HepG2 (cell line): Measurements from ENCODE around the gene DNAJB12. TPM values are rescaled to one million over a fixed set of nuclear protein-coding genes. Genes with fewer than 3 reads are reported as not detected.
A peak's percentile ranks its signal among the peaks of the same experiment; 100 is the strongest.
"Not testable (repeated sequence)": the region's sequence is repeated elsewhere in the genome, so short reads cannot be mapped to it uniquely, and the experiment has no call there.

Experiments
- ATAC-seq: fragments of 200-7000 bp; cut with Tn5 transposase; 3 replicates; pipeline ENCODE4 v1.9.1; 2020; ENCODE audit warnings: mild to moderate bottlenecking, moderate library complexity
- BruUV-seq: library from RNA; stranded (reverse); fragments of 400-500 nt; replicated peaks from 2 replicates; lab custom pipeline; 2021; lab: Mats Ljungman, UMichigan
- CTCF ChIA-PET: fragments of 300-600 bp; formaldehyde crosslinking; extraction: SDS; loops from one replicate; lab custom pipeline; 2021; ENCODE audit warnings: low total read pairs, inconsistent platforms, low intra/inter-chr PET ratio; lab: Yijun Ruan, JAX
- POLR2A ChIA-PET: fragments of 350-600 bp; sonication (Branson Sonifier 250); formaldehyde crosslinking; loops from one replicate; lab custom pipeline; 2020; ENCODE audit warnings: antibody characterized with exemption, inconsistent platforms; lab: Yijun Ruan, JAX
- DNase-seq: peaks from one replicate; pipeline ENCODE4 v3.0.0-alpha.2; 2015; ENCODE audit warnings: low spot score
- FAIRE-seq: peaks from 3 replicates; lab custom pipeline; 2011; peaks lifted over from hg19 to GRCh38; lab: Jason Lieb, UNC
- H2AFZ ChIP-seq: one replicate; pipeline ENCODE4 v1.6.1; 2011; ENCODE audit warnings: low read length, inconsistent platforms
- H3K27ac ChIP-seq: fragments of 300-600 bp; 3 replicates; pipeline ENCODE4 v1.8.0; 2011; ENCODE audit warnings: mixed run types, mild to moderate bottlenecking, mixed read lengths, low read length, inconsistent platforms; ENCODE audit not compliant: insufficient read depth; ENCODE audit errors: extremely low read length
- H3K27me3 ChIP-seq, 2 experiments: fragments of 200-600 bp in 1 of 2; 2 replicates in 1 of 2; 3 replicates in 1 of 2; pipeline versions ENCODE4 v1.6.0 to v1.8.0; 2011; ENCODE audit warnings: low read length in 2 of 2, mild to moderate bottlenecking in 2 of 2, moderate library complexity in 2 of 2, inconsistent platforms in 1 of 2; ENCODE audit not compliant: insufficient read depth in 2 of 2, control insufficient read depth in 1 of 2
- H3K36me3 ChIP-seq, 2 experiments: fragments of 200-600 bp in 1 of 2; replicated peaks in 1 of 2; 2 replicates in 1 of 2; 3 replicates in 1 of 2; pipeline versions ENCODE4 v1.5.1 to v1.8.0; 2011; ENCODE audit warnings: low read length in 2 of 2, inconsistent platforms in 1 of 2; ENCODE audit not compliant: insufficient read depth in 2 of 2, control insufficient read depth in 1 of 2
- H3K4me1 ChIP-seq: 2 replicates; pipeline ENCODE4 v1.5.1; 2012; ENCODE audit warnings: low read length, inconsistent platforms; ENCODE audit not compliant: insufficient read depth
- H3K4me2 ChIP-seq: 2 replicates; pipeline ENCODE4 v1.6.0; 2011; ENCODE audit warnings: low read depth, low read length, inconsistent platforms
- H3K4me3 ChIP-seq, 3 experiments: fragments of 200-600 bp in 1 of 3; sonication (generic), shearing (Covaris generic) in 1 of 3; replicated peaks in 1 of 3; 2 replicates each; pipeline ENCODE4 v1.5.1; 2011 to 2016; ENCODE audit warnings: low read length in 3 of 3, inconsistent platforms in 2 of 3, low read depth in 2 of 3, mild to moderate bottlenecking in 2 of 3, control low read depth in 1 of 3, mixed read lengths in 1 of 3; ENCODE audit not compliant: insufficient read depth in 1 of 3
- H3K79me2 ChIP-seq: one replicate; pipeline ENCODE4 v1.6.1; 2011; ENCODE audit warnings: low read length, inconsistent platforms; ENCODE audit not compliant: insufficient read depth
- H3K9ac ChIP-seq: 2 replicates; pipeline ENCODE4 v1.6.0; 2011; ENCODE audit warnings: mild to moderate bottlenecking, low read depth, low read length, inconsistent platforms; ENCODE audit not compliant: insufficient read depth
- H3K9me3 ChIP-seq: 2 replicates; pipeline ENCODE4 v1.5.1; 2012; ENCODE audit warnings: mild to moderate bottlenecking, low read length
- H4K20me1 ChIP-seq: 2 replicates; pipeline ENCODE4 v1.6.0; 2011; ENCODE audit warnings: inconsistent platforms, mild to moderate bottlenecking, low read length, moderate library complexity; ENCODE audit not compliant: insufficient read depth
- ARID5B ChIP-seq: IDR thresholded peaks from 2 replicates; pipeline ENCODE4 v1.4.0; 2020; ENCODE audit warnings: mild to moderate bottlenecking, missing genetic modification reagents
- CEBPB ChIP-seq: IDR thresholded peaks from 2 replicates; pipeline ENCODE4 v1.6.1; 2011; ENCODE audit warnings: low read depth, low read length, improper control_type of control experiment, borderline replicate concordance
- FOSL2 ChIP-seq: sonication (generic); formaldehyde crosslinking; IDR thresholded peaks from 2 replicates; pipeline ENCODE4 v1.4.0; 2020; ENCODE audit warnings: missing genetic modification reagents
- RARA ChIP-seq: IDR thresholded peaks from 2 replicates; pipeline ENCODE4 v1.6.1; 2016; ENCODE audit warnings: missing genetic modification reagents, missing compliant biosample characterization
- RXRA ChIP-seq: sonication (generic); formaldehyde crosslinking; IDR thresholded peaks from 2 replicates; pipeline ENCODE4 v1.5.1; 2020; ENCODE audit warnings: missing genetic modification reagents
- SIX1 ChIP-seq: sonication (generic); formaldehyde crosslinking; IDR thresholded peaks from 2 replicates; pipeline ENCODE4 v1.4.0; 2020; ENCODE audit warnings: missing genetic modification reagents, borderline replicate concordance
- ZBTB38 ChIP-seq: sonication (generic); formaldehyde crosslinking; IDR thresholded peaks from 2 replicates; pipeline ENCODE4 v1.5.1; 2020; ENCODE audit warnings: mild to moderate bottlenecking, missing genetic modification reagents
- ZNF687 ChIP-seq: sonication (generic); formaldehyde crosslinking; IDR thresholded peaks from 2 replicates; pipeline ENCODE4 v1.5.1; 2020; ENCODE audit warnings: mild to moderate bottlenecking, missing genetic modification reagents, moderate library complexity
- ZNF7 ChIP-seq: IDR thresholded peaks from 2 replicates; pipeline ENCODE4 v1.6.1; 2016; ENCODE audit warnings: missing biosample characterization, missing genetic modification reagents
- WGBS: methylation state at CpG from one replicate; pipeline ENCODE4 v1.1.6; 2017; ENCODE audit warnings: low lambda C conversion rate; 5-methylcytosine and 5-hydroxymethylcytosine counted together
- in situ Hi-C: cut with HindIII; loops from 2 replicates; pipeline ENCODE4 v1.10.0; 2017; ENCODE audit warnings: low pct_unique_long_range_greater_than_20kb; ENCODE audit not compliant: extremely low pct_ligation_motif_present
- intact Hi-C: fragments of 100-400 bp; cut with micrococcal nuclease; formaldehyde crosslinking; loops from one replicate; pipeline ENCODE4 v1.10.0; 2022; ENCODE audit not compliant: unreplicated experiment
- polyA plus RNA-seq, 8 experiments: library from polyadenylated mRNA; depleted of rRNA in 3 of 8; stranded (reverse) in 7 of 8; unstranded in 1 of 8; fragments of >200 nt; fragmentation: Illumina TruSeq in 4 of 8; extraction: Trizol in 4 of 8; gene quantifications; 2 replicates each; pipeline versions ENCODE4 v1.2.1 to v1.2.3, GENCODE V29; 2011 to 2016; ENCODE audit warnings: low read depth in 4 of 8, missing spikeins in 1 of 8, mixed read lengths in 1 of 8; ENCODE audit not compliant: insufficient read depth in 1 of 8
- total RNA-seq, 5 experiments: library from RNA; depleted of rRNA; stranded (reverse); fragments of >200 nt; fragmentation: Illumina TruSeq; extraction: Trizol; gene quantifications; 2 replicates each; pipeline ENCODE4 v1.2.3, GENCODE V29; 2016; ENCODE audit warnings: low read depth in 1 of 5
- TF ChIP-seq, protein P1 (sequence below): sonication (generic); formaldehyde crosslinking; IDR thresholded peaks from 2 replicates; pipeline ENCODE4 v1.9.0; 2022; ENCODE audit warnings: missing genetic modification reagents, mild to moderate bottlenecking, borderline replicate concordance

DNAJB12 gene
- total and polyA plus RNA-seq, 2 of the 13 experiments (the other 11 are each of a cell fraction or from before 2014, with no cell fraction given): 10.8 to 18.2 TPM

DNA sequence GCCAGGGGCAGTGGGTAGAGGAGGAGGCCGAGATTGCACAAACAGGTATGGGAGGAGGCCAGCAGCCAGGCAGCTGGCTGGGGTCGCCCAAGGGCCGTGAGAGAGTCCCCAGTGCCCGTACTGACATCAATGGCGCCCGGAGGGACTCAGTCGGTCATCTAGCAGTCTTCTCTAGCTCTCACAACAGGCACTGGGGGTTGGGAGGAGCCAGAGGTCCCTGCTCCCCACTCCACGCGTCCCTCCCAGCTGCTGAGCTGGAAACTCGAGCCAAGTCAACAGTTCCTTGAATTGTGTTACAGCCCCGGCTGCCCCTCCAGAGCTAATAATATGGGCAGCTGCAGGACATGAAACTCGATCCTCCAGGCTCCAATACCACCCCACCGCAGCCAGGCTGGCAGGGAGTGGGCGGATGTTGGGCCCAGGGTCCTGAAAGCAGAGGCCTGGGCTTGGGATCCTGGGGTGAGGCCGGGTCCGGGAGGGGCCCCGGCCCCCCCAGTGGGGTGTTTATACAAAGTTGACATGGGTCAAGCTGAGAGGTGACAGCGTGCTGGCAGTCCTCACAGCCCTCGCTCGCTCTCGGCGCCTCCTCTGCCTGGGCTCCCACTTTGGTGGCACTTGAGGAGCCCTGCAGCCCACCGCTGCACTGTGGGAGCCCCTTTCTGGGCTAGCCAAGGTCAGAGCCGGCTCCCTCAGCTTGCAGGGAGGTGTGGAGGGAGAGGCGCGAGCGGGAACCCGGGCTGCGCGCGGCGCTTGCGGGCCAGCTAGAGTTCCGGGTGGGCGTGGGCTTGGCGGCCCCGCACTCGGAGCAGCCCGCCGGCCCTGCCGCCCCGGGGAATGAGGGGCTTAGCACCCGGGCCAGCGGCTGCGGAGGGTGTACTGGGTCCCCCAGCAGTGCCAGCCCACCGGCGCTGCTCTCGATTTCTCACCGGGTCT, 29.2 kb downstream of the DNAJB12 start:
- H3K9ac ChIP-seq: peak overlapping the region; percentile 43; the same call in 1 of the 2 replicates
- H4K20me1 ChIP-seq, ATAC-seq, H3K36me3 ChIP-seq, H3K9me3 ChIP-seq, CTCF ChIA-PET, H3K79me2 ChIP-seq, FAIRE-seq, BruUV-seq, DNase-seq, H3K27me3 ChIP-seq: not testable (repeated sequence)
- POLR2A ChIA-PET: interaction anchor here (0.6 to 5.4 kb wide), 7 partner anchors 10 to 363 kb away, joined by 3 to 80 read pairs (median 3); partner anchors contain the start of gene DDIT4
- peak overlapping the region in 2 of 3 experiments; percentile 2 to 40; a peak in 1 of 6 replicates for H3K4me3 ChIP-seq
- peak overlapping the region; percentile 55 for H3K27ac ChIP-seq
- peak overlapping the region; percentile 53 for H3K4me2 ChIP-seq
- intact Hi-C loops (loop anchor here (10.0 kb wide), 1 partner anchor 101 kb away; no protein-coding TSS in a partner anchor), in situ Hi-C loops (loop anchor here (5.0 to 25.0 kb wide), 2 partner anchors 48 to 238 kb away; partner anchors contain the start of gene SPOCK2)
- H3K4me1 ChIP-seq: peaks cover 90% of the 10 kb centered on the region
- H2AFZ ChIP-seq: peak overlapping the region; percentile 40
- WGBS: 95% methylated on average over 8 of the region's 49 CpGs
- TF ChIP-seq RXRA (peak; percentile 57; the same call in 1 of the 2 replicates), ARID5B (CRISPR knock-in tag) (peak; percentile 38; the same call in 1 of the 2 replicates), RARA (CRISPR knock-in tag) (peak; percentile 53; the same call in 1 of the 2 replicates), ZBTB38 (CRISPR knock-in tag) (peak; percentile 12; the same call in 1 of the 2 replicates), SIX1 (CRISPR knock-in tag) (peak; percentile 67; the same call in 1 of the 2 replicates), ZNF7 (CRISPR knock-in tag) (0 out of 2 replicates have a peak, but pooled peaks have one; percentile 7), FOSL2 (CRISPR knock-in tag) (0 out of 2 replicates have a peak, but pooled peaks have one; percentile 4), ZNF687 (CRISPR knock-in tag) (peak; percentile 47; the same call in 1 of the 2 replicates), CEBPB (peak; percentile 20; the same call in 1 of the 2 replicates)
- TF ChIP-seq, protein P1, sequence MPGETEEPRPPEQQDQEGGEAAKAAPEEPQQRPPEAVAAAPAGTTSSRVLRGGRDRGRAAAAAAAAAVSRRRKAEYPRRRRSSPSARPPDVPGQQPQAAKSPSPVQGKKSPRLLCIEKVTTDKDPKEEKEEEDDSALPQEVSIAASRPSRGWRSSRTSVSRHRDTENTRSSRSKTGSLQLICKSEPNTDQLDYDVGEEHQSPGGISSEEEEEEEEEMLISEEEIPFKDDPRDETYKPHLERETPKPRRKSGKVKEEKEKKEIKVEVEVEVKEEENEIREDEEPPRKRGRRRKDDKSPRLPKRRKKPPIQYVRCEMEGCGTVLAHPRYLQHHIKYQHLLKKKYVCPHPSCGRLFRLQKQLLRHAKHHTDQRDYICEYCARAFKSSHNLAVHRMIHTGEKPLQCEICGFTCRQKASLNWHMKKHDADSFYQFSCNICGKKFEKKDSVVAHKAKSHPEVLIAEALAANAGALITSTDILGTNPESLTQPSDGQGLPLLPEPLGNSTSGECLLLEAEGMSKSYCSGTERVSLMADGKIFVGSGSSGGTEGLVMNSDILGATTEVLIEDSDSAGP (CRISPR knock-in tag): 0 out of 2 replicates have a peak, but pooled peaks have one; percentile 26
